Breast epithelium (tissue), 3 donors: ENCODE data around the gene SLC25A41.

Experiments used
- POLR2A ChIP-seq: fragments of 450-650 bp; IDR thresholded peaks from one replicate; pipeline ENCODE4 v1.6.1; 2016; ENCODE audit warnings: antibody characterized with exemption, mild to moderate bottlenecking, moderate library complexity
- POLR2AphosphoS5 ChIP-seq, 3 donors: sonication (generic); formaldehyde crosslinking; IDR thresholded peaks; one replicate each; pipeline ENCODE4 v1.6.1; 2017; ENCODE audit warnings: antibody characterized with exemption in 3 of 3
- TF ChIP-seq, protein P1 (sequence below), 3 donors: fragments of 450-650 bp; IDR thresholded peaks; one replicate each; pipeline ENCODE4 v1.5.1; 2016 to 2017; ENCODE audit warnings: antibody characterized with exemption in 3 of 3, mild to moderate bottlenecking in 3 of 3, moderate library complexity in 3 of 3

DNA sequence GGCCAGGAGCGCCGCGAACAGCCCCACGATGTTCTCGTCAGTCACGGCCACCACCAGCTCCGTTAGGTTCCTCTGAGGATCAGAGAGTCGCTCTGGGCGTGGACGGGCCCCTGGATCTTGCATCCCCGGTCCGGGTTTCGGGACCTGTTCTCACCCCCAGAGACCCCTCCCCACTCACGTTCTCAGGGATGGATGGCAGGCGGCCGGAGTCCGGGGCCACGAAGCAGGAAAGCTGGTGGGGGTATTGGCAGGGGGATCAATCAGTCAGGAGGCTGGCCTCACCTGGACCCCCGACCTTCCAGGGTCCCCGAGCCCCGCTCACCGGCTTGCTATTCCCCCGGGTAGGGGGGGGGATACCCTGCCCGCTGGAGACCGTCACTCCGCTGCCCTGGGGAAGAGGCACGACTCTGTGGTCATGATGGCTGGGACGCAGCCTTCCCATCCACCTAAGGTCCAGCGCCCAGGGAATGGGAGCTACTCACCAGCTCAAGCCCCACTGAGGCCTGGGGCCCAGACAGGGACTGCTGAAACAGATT, 43.4 kb upstream of the SLC25A41 start:
- TF ChIP-seq, protein P1, sequence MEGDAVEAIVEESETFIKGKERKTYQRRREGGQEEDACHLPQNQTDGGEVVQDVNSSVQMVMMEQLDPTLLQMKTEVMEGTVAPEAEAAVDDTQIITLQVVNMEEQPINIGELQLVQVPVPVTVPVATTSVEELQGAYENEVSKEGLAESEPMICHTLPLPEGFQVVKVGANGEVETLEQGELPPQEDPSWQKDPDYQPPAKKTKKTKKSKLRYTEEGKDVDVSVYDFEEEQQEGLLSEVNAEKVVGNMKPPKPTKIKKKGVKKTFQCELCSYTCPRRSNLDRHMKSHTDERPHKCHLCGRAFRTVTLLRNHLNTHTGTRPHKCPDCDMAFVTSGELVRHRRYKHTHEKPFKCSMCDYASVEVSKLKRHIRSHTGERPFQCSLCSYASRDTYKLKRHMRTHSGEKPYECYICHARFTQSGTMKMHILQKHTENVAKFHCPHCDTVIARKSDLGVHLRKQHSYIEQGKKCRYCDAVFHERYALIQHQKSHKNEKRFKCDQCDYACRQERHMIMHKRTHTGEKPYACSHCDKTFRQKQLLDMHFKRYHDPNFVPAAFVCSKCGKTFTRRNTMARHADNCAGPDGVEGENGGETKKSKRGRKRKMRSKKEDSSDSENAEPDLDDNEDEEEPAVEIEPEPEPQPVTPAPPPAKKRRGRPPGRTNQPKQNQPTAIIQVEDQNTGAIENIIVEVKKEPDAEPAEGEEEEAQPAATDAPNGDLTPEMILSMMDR (IDR thresholded peaks at IDR 0.05): no peak
- TF ChIP-seq POLR2AphosphoS5 (IDR thresholded peaks at IDR 0.05): no peak
- no peak for TF ChIP-seq POLR2A
